ENCODE results near the gene SIK3. TPM values are rescaled to one million over a fixed set of nuclear protein-coding genes. Genes with fewer than 3 reads are reported as not detected.

SIK3 gene
- polyA plus RNA-seq, 1 of the 3 experiments (the other 2 are of a cell fraction) = 5.1 TPM

- POLR2A ChIA-PET = no interaction called here
- CTCF ChIA-PET = no interaction called here
- no peaks in the 10 kb centered on the region for H3K9me2 ChIP-seq
Measured at GRCh38 chr11:116842909-116843308, 255.3 kb downstream of the SIK3 start.

More at GRCh38 chr11:116842909-116843308, 255.3 kb downstream of the SIK3 start:
- Histone ChIP-seq H3K36me3 (replicated peaks in 1 of 2; ENCODE audit: control insufficient read depth in 1 of 2, insufficient read depth in 2 of 2, low read length in 1 of 2) (peaks cover 8 to 42% of the 10 kb centered on the region in 2 experiments), H2AFZ (ENCODE audit: low read depth) (no peak overlapping the region), H3K9me3 (no peaks in the 10 kb centered on the region), H3K4me3 (ENCODE audit: low read depth in 2 of 2, low read length in 1 of 2) (no peak overlapping the region), H4K20me1 (ENCODE audit: insufficient read depth) (no peaks in the 10 kb centered on the region), H3K4me1 (ENCODE audit: control insufficient read depth in 1 of 2, insufficient read depth in 2 of 2, low read depth in 1 of 2, low read length in 1 of 2) (peaks cover 0 to 6% of the 10 kb centered on the region in 2 experiments; a peak in 1 of 4 replicates), H3K79me2 (ENCODE audit: insufficient read depth) (no peaks in the 10 kb centered on the region), H3K27me3 (ENCODE audit: insufficient read depth) (no peaks in the 10 kb centered on the region), H3K9ac (no peak overlapping the region), H3F3A (replicated peaks; ENCODE audit: insufficient read depth) (no peaks in the 10 kb centered on the region), H3K4me2 (no peak overlapping the region), H3K27ac (ENCODE audit: low read depth in 2 of 2, low read length in 1 of 2) (no peak overlapping the region)
- WGBS (ENCODE audit: low lambda C conversion rate) = 87% methylated on average over 3 of the region's 4 CpGs
- no peak for DNase-seq
- TF ChIP-seq, protein P1, sequence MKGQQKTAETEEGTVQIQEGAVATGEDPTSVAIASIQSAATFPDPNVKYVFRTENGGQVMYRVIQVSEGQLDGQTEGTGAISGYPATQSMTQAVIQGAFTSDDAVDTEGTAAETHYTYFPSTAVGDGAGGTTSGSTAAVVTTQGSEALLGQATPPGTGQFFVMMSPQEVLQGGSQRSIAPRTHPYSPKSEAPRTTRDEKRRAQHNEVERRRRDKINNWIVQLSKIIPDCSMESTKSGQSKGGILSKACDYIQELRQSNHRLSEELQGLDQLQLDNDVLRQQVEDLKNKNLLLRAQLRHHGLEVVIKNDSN (IDR thresholded peaks at IDR 0.05; ENCODE audit: borderline replicate concordance, low read depth) = no peak
- TF ChIP-seq JUND (IDR thresholded peaks at IDR 0.05) (no peak), REST (IDR thresholded peaks at IDR 0.05; ENCODE audit: low read depth, low read length) (no peak), POLR2AphosphoS5 (IDR thresholded peaks at IDR 0.05; ENCODE audit: low read depth, low read length) (no peak), MEF2A (IDR thresholded peaks at IDR 0.05; ENCODE audit: borderline replicate concordance, low read depth) (no peak), MAX (IDR thresholded peaks at IDR 0.05; ENCODE audit: low read depth) (no peak), FOSL2 (IDR thresholded peaks at IDR 0.05; ENCODE audit: borderline replicate concordance, low read depth) (no peak)
- TF ChIP-seq, protein P2, sequence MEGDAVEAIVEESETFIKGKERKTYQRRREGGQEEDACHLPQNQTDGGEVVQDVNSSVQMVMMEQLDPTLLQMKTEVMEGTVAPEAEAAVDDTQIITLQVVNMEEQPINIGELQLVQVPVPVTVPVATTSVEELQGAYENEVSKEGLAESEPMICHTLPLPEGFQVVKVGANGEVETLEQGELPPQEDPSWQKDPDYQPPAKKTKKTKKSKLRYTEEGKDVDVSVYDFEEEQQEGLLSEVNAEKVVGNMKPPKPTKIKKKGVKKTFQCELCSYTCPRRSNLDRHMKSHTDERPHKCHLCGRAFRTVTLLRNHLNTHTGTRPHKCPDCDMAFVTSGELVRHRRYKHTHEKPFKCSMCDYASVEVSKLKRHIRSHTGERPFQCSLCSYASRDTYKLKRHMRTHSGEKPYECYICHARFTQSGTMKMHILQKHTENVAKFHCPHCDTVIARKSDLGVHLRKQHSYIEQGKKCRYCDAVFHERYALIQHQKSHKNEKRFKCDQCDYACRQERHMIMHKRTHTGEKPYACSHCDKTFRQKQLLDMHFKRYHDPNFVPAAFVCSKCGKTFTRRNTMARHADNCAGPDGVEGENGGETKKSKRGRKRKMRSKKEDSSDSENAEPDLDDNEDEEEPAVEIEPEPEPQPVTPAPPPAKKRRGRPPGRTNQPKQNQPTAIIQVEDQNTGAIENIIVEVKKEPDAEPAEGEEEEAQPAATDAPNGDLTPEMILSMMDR (IDR thresholded peaks at IDR 0.05) = no peak
